Activated naive CD8-positive, alpha-beta T cell (primary cell): ENCODE results near the gene NGEF.

Experiments used
- H3K27ac Mint-ChIP-seq: one replicate; pipeline ENCODE4 v1.8.0; 2021; ENCODE audit warnings: mixed read lengths
- H3K27me3 Mint-ChIP-seq: one replicate; pipeline ENCODE4 v1.8.0; 2021; ENCODE audit warnings: mixed read lengths
- H3K36me3 Mint-ChIP-seq: one replicate; pipeline ENCODE4 v1.8.0; 2021; ENCODE audit warnings: mixed read lengths
- H3K4me1 Mint-ChIP-seq: one replicate; pipeline ENCODE4 v1.8.0; 2021; ENCODE audit warnings: low read depth, mixed read lengths
- H3K4me3 Mint-ChIP-seq: one replicate; pipeline ENCODE4 v1.8.0; 2021; ENCODE audit warnings: mild to moderate bottlenecking, mixed read lengths
- H3K9me3 Mint-ChIP-seq: one replicate; pipeline ENCODE4 v1.8.0; 2021; ENCODE audit warnings: low read depth, mixed read lengths

NGEF gene

GRCh38 chr2:232928551-232929302, 84.3 kb downstream of the NGEF start:
- Mint-ChIP-seq H3K27ac (no peak overlapping the region), H3K27me3 (peaks cover 40% of the 10 kb centered on the region), H3K9me3 (no peaks in the 10 kb centered on the region), H3K4me3 (peak overlapping the region; percentile 76), H3K4me1 (peaks cover 17% of the 10 kb centered on the region), H3K36me3 (no peaks in the 10 kb centered on the region)

GRCh38 chr2:232927793-232928550, 85.1 kb downstream of the NGEF start:
- Mint-ChIP-seq H3K27ac (no peak overlapping the region), H3K4me1 (peaks cover 17% of the 10 kb centered on the region), H3K9me3 (no peaks in the 10 kb centered on the region), H3K4me3 (no peak overlapping the region), H3K27me3 (peaks cover 38% of the 10 kb centered on the region), H3K36me3 (no peaks in the 10 kb centered on the region)

- Mint-ChIP-seq H3K27ac (no peak overlapping the region), H3K27me3 (peaks cover 38% of the 10 kb centered on the region), H3K36me3 (no peaks in the 10 kb centered on the region), H3K4me3 (peak overlapping the region; percentile 77), H3K4me1 (peaks cover 17% of the 10 kb centered on the region), H3K9me3 (no peaks in the 10 kb centered on the region)
Observed at GRCh38 chr2:232927032-232927792, 85.8 kb downstream of the NGEF start.

GRCh38 chr2:232926431-232926939, 86.6 kb downstream of the NGEF start:
- Mint-ChIP-seq H3K4me3 (peak overlapping the region; percentile 77), H3K27me3 (peaks cover 38% of the 10 kb centered on the region), H3K9me3 (no peaks in the 10 kb centered on the region), H3K4me1 (peaks cover 17% of the 10 kb centered on the region), H3K27ac (no peak overlapping the region), H3K36me3 (no peaks in the 10 kb centered on the region)

GRCh38 chr2:232925821-232926156, 87.3 kb downstream of the NGEF start:
- Mint-ChIP-seq H3K9me3 (no peaks in the 10 kb centered on the region), H3K27me3 (peaks cover 36% of the 10 kb centered on the region), H3K4me1 (peaks cover 17% of the 10 kb centered on the region), H3K36me3 (no peaks in the 10 kb centered on the region), H3K27ac (no peak overlapping the region), H3K4me3 (no peak overlapping the region)

GRCh38 chr2:232925153-232925820, 87.8 kb downstream of the NGEF start:
- Mint-ChIP-seq H3K4me3 (no peak overlapping the region), H3K27me3 (peaks cover 38% of the 10 kb centered on the region), H3K9me3 (no peaks in the 10 kb centered on the region), H3K27ac (no peak overlapping the region), H3K4me1 (peaks cover 17% of the 10 kb centered on the region), H3K36me3 (no peaks in the 10 kb centered on the region)

GRCh38 chr2:232924433-232924832, 88.6 kb downstream of the NGEF start:
- H3K36me3 Mint-ChIP-seq, result no peaks in the 10 kb centered on the region
- H3K27ac Mint-ChIP-seq, result no peak overlapping the region
- H3K9me3 Mint-ChIP-seq, result no peaks in the 10 kb centered on the region
- no peak overlapping the region for H3K4me3 Mint-ChIP-seq
- H3K27me3 Mint-ChIP-seq, result peaks cover 37% of the 10 kb centered on the region
- peaks cover 11% of the 10 kb centered on the region for H3K4me1 Mint-ChIP-seq

GRCh38 chr2:232920760-232921159, 92.3 kb downstream of the NGEF start:
- H3K27me3 Mint-ChIP-seq, result peaks cover 31% of the 10 kb centered on the region

GRCh38 chr2:232920055-232920454, 93.0 kb downstream of the NGEF start:
- peaks cover 29% of the 10 kb centered on the region for H3K27me3 Mint-ChIP-seq
- H3K4me1 Mint-ChIP-seq, result no peaks in the 10 kb centered on the region
- H3K36me3 Mint-ChIP-seq, result no peaks in the 10 kb centered on the region
- H3K27ac Mint-ChIP-seq, result no peak overlapping the region
- H3K9me3 Mint-ChIP-seq, result no peaks in the 10 kb centered on the region
- no peak overlapping the region for H3K4me3 Mint-ChIP-seq

More at GRCh38 chr2:232920760-232921159, 92.3 kb downstream of the NGEF start:
- Mint-ChIP-seq H3K9me3 (no peaks in the 10 kb centered on the region), H3K27ac (no peak overlapping the region), H3K36me3 (no peaks in the 10 kb centered on the region), H3K4me3 (no peak overlapping the region), H3K4me1 (no peaks in the 10 kb centered on the region)

- no peak overlapping the region for H3K27ac Mint-ChIP-seq
- H3K4me1 Mint-ChIP-seq, result no peaks in the 10 kb centered on the region
- peaks cover 21% of the 10 kb centered on the region for H3K27me3 Mint-ChIP-seq
- H3K36me3 Mint-ChIP-seq, result no peaks in the 10 kb centered on the region
- H3K9me3 Mint-ChIP-seq, result no peaks in the 10 kb centered on the region
- H3K4me3 Mint-ChIP-seq, result no peak overlapping the region
Observed at GRCh38 chr2:232919141-232919540, 93.9 kb downstream of the NGEF start.

GRCh38 chr2:232913903-232914302, 99.2 kb downstream of the NGEF start:
- Mint-ChIP-seq H3K27ac (no peak overlapping the region), H3K9me3 (peaks cover 22% of the 10 kb centered on the region), H3K4me3 (no peak overlapping the region), H3K27me3 (peaks cover 16% of the 10 kb centered on the region), H3K4me1 (no peaks in the 10 kb centered on the region), H3K36me3 (peaks cover 17% of the 10 kb centered on the region)

- peaks cover 17% of the 10 kb centered on the region for H3K36me3 Mint-ChIP-seq
- H3K4me1 Mint-ChIP-seq, result no peaks in the 10 kb centered on the region
- peaks cover 15% of the 10 kb centered on the region for H3K27me3 Mint-ChIP-seq
- no peak overlapping the region for H3K27ac Mint-ChIP-seq
- H3K9me3 Mint-ChIP-seq, result peaks cover 22% of the 10 kb centered on the region
- H3K4me3 Mint-ChIP-seq, result no peak overlapping the region
Observed at GRCh38 chr2:232911712-232912277, 101.3 kb downstream of the NGEF start.

- Mint-ChIP-seq H3K4me3 (no peak overlapping the region), H3K36me3 (peaks cover 17% of the 10 kb centered on the region), H3K9me3 (peaks cover 22% of the 10 kb centered on the region), H3K4me1 (no peaks in the 10 kb centered on the region), H3K27me3 (peaks cover 12% of the 10 kb centered on the region), H3K27ac (no peak overlapping the region)
Observed at GRCh38 chr2:232910376-232910775, 102.7 kb downstream of the NGEF start.

- Mint-ChIP-seq H3K9me3 (peaks cover 22% of the 10 kb centered on the region), H3K27ac (no peak overlapping the region), H3K4me1 (no peaks in the 10 kb centered on the region), H3K36me3 (peaks cover 17% of the 10 kb centered on the region), H3K4me3 (no peak overlapping the region), H3K27me3 (peaks cover 12% of the 10 kb centered on the region)
Observed at GRCh38 chr2:232908695-232909094, 104.4 kb downstream of the NGEF start.
